ENCODE data around the gene RMI2.

GRCh38 chr16:11322823-11323222 lies 22.4 kb upstream of the RMI2 start:
- no peak for TF ChIP-seq CTCF (IDR thresholded peaks at IDR 0.05; ENCODE audit: low read depth, low read length, missing input control)
- no peak for TF ChIP-seq YY1 (IDR thresholded peaks at IDR 0.05)
- no peak for TF ChIP-seq NR2F2 (IDR thresholded peaks at IDR 0.05)
- TF ChIP-seq FOXA2 (IDR thresholded peaks at IDR 0.05) = no peak
- TF ChIP-seq RAD21 (IDR thresholded peaks at IDR 0.05) = no peak
- TF ChIP-seq EGR1 (IDR thresholded peaks at IDR 0.05; ENCODE audit: low read depth in 2 of 2) = no peak
- TF ChIP-seq TAF1 (conservative IDR thresholded peaks at IDR 0.05) = no peak

Measured in liver (tissue), 3 donors.